Mucosa of descending colon (tissue), 3 donors: ENCODE results near the gene GADD45B. TPM values are rescaled to one million over a fixed set of nuclear protein-coding genes. Genes with fewer than 3 reads are reported as not detected.

Source experiments
- ATAC-seq: fragments of 200-7000 bp; cut with Tn5 transposase; one replicate; pipeline ENCODE4 v1.9.1; 2020; ENCODE audit warnings: mild to moderate bottlenecking, moderate library complexity
- DNase-seq, 3 donors: peaks; one replicate each; pipeline ENCODE4 v3.0.0-alpha.2; 2020
- H3K36me3 ChIP-seq: fragments of 200-600 bp; one replicate; pipeline ENCODE4 v1.8.0; 2021; ENCODE audit warnings: low read depth, mild to moderate bottlenecking
- H3K4me1 ChIP-seq: fragments of 200-600 bp; one replicate; pipeline ENCODE4 v1.8.0; 2021; ENCODE audit warnings: low read depth, mild to moderate bottlenecking
- H3K4me3 ChIP-seq: fragments of 200-600 bp; one replicate; pipeline ENCODE4 v1.8.0; 2021; ENCODE audit warnings: mild to moderate bottlenecking
- H3K9me3 ChIP-seq: fragments of 200-600 bp; one replicate; pipeline ENCODE4 v1.8.0; 2021; ENCODE audit warnings: mild to moderate bottlenecking
- CTCF ChIP-seq: fragments of 200-600 bp; IDR thresholded peaks from one replicate; pipeline ENCODE4 v1.8.0; 2022; ENCODE audit warnings: antibody characterized with exemption, mild to moderate bottlenecking
- intact Hi-C, 2 donors: fragments of 100-400 bp; cut with DNase I in 1 of 2; cut with micrococcal nuclease in 1 of 2; formaldehyde crosslinking; loops; one replicate each; pipeline versions ENCODE4 v1.11.0 to v1.11.1; 2022; cut with DNase I, micrococcal nuclease
- total RNA-seq, 3 donors: library from RNA; stranded (reverse); fragmentation: NEBNext Ultra II Directional in 2 of 3; extraction: Animal tissue kit (Norgen Biotek cat#: 25700) in 2 of 3; gene quantifications; one replicate each; pipeline versions ENCODE4 v1.2.1 to v1.2.4, GENCODE V29; 2021 to 2023
- donor health status: DM: no; HTN: no; CAD: no; lungs with moderate emphysema.
- donor health status: DM: no; HTN: no; CAD: no.
- donor health status: DM: no; HTN: yes; CAD: no.

Gene GADD45B
- total RNA-seq, 3 donors from 2014 or later = 30.6 to 45.5 (median 35.9) TPM

- no peak for DNase-seq
- Histone ChIP-seq H3K4me1 (peaks cover 22% of the 10 kb centered on the region), H3K36me3 (no peaks in the 10 kb centered on the region), H3K4me3 (no peak overlapping the region), H3K9me3 (no peaks in the 10 kb centered on the region)
- TF ChIP-seq CTCF = no peak
- intact Hi-C loops = no loop called here
- ATAC-seq = no peak
Measured at GRCh38 chr19:2428756-2429711, 46.9 kb upstream of the GADD45B start.

DNA sequence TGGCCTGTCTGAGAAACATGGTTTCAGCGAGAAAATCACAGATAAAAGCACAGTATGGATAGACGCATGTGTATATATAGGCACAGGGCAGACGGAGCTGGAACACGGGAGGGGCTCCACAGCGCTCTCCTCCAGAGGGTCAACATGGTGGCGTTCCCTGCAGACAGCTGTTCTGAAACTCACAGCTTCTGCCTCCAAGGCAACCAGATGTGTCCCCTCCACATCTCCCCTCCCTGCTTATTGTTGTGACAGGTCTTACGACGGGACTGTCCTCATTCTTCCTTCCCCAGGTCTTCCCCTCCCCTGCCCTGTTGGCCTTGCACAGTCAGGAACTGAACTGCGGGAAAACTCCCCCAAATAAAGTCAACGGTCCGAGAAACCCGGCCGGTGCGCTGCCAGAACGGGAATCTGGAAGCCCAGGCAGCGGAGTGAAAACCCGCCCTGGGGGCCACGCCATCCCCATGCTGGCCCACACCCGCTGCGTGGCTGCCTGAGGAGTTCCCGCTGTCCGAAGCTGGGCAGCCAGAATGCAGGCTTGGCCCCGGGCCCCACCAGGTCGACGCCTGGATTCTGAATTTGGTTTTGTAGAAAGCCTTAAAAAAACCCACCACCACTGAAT lies 45.9 kb upstream of the GADD45B start:
- no peak for TF ChIP-seq CTCF
- Histone ChIP-seq H3K4me1 (peaks cover 22% of the 10 kb centered on the region), H3K36me3 (no peaks in the 10 kb centered on the region), H3K4me3 (no peak overlapping the region), H3K9me3 (no peaks in the 10 kb centered on the region)
- no peak for ATAC-seq
- no peak for DNase-seq
- intact Hi-C loops = no loop called here

DNA sequence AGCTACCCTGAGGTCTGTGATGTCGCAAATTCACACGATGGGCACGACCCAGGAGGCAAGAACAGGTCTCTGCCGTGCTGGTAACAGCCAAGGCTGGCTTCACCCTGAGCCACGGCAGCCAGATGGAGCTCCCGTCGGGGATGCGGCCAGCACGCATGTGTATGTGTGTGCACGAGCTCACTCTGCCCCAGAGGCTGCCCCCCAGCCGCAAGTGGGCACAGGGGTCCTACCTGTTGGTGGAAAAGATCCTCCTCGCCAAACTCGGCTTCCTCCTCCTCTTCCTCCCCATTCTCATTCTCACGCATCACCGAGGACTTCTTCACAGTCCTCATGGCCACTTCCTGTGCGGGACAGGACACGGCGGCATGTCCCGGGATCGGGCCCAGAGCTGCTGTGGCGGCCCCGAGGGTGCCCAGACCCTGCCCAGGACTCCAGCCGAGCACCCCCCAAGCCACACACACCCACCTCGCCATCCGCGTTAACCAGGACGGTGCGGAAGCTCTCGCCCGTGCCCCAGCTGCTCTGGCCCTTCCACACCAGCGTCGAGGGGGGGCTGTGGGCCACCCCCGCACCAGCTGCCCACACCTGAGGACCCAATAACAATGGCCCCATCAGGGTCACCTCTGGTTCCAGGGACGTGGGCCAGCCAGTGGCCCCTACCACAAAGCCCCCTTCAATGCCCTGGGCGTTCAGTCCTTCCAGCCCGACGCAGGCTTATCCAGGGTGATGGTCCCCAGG lies 44.4 kb upstream of the GADD45B start:
- Histone ChIP-seq H3K4me1 (peaks cover 10% of the 10 kb centered on the region), H3K9me3 (no peaks in the 10 kb centered on the region), H3K4me3 (no peak overlapping the region), H3K36me3 (no peaks in the 10 kb centered on the region)
- ATAC-seq (no peak), DNase-seq (no peak)
- no peak for TF ChIP-seq CTCF
- intact Hi-C loops = no loop called here

GRCh38 chr19:2432131-2432848 lies 43.6 kb upstream of the GADD45B start:
- intact Hi-C loops = no loop called here
- no peak for ATAC-seq
- no peaks in the 10 kb centered on the region for H3K36me3 ChIP-seq

More at GRCh38 chr19:2432131-2432848, 43.6 kb upstream of the GADD45B start:
- peaks cover 6% of the 10 kb centered on the region for H3K4me1 ChIP-seq
- H3K4me3 ChIP-seq = no peak overlapping the region
- DNase-seq = no peak
- no peaks in the 10 kb centered on the region for H3K9me3 ChIP-seq
- TF ChIP-seq CTCF = no peak
